Stimulated activated CD4-positive, alpha-beta T cell treated with anti-CD3 and anti-CD28 coated beads, Interleukin-1b, Interleukin-23, amount 100 ng/mL, for 48 hours (primary cell): Measurements from ENCODE around the gene DHRS3.
"Not testable (repeated sequence)": the region's sequence is repeated elsewhere in the genome, so short reads cannot be mapped to it uniquely, and the experiment has no call there.

Source experiments
- DNase-seq: peaks from one replicate; pipeline ENCODE4 v3.0.0-alpha.2; 2020

Gene DHRS3

GRCh38 chr1:12617901-12618660 lies at the start of gene DHRS3:
TSS of gene DHRS3 (minus strand) at chr1:12618210. CDS start at chr1:12617348, 862 bp downstream.
- peak; percentile 66 for DNase-seq

- no peak for DNase-seq
Observed at GRCh38 chr1:12666141-12666735, 48.2 kb upstream of the DHRS3 start.

- DNase-seq = no peak
Observed at GRCh38 chr1:12665511-12665910, 47.5 kb upstream of the DHRS3 start.

- DNase-seq = no peak
Observed at GRCh38 chr1:12662556-12662955, 44.5 kb upstream of the DHRS3 start.

- DNase-seq = no peak
Observed at GRCh38 chr1:12661606-12662219, 43.7 kb upstream of the DHRS3 start.

- DNase-seq = peak; percentile 66
Observed at GRCh38 chr1:12658531-12659453, 40.8 kb upstream of the DHRS3 start.

- DNase-seq = not testable (repeated sequence)
Observed at GRCh38 chr1:12657885-12658512, 40.0 kb upstream of the DHRS3 start.

GRCh38 chr1:12657060-12657884 lies 39.3 kb upstream of the DHRS3 start:
- no peak for DNase-seq

GRCh38 chr1:12656575-12656974 lies 38.6 kb upstream of the DHRS3 start:
- no peak for DNase-seq

- DNase-seq = no peak
Observed at GRCh38 chr1:12654657-12655056, 36.6 kb upstream of the DHRS3 start.

GRCh38 chr1:12654004-12654567 lies 36.1 kb upstream of the DHRS3 start:
- DNase-seq = no peak

- no peak for DNase-seq
Observed at GRCh38 chr1:12649971-12650421, 32.0 kb upstream of the DHRS3 start.

GRCh38 chr1:12648741-12649140 lies 30.7 kb upstream of the DHRS3 start:
- DNase-seq = no peak

- DNase-seq = not testable (repeated sequence)
Observed at GRCh38 chr1:12645401-12645800, 27.4 kb upstream of the DHRS3 start.

GRCh38 chr1:12644829-12645228 lies 26.8 kb upstream of the DHRS3 start:
- DNase-seq = no peak

GRCh38 chr1:12644237-12644636 lies 26.2 kb upstream of the DHRS3 start:
- DNase-seq = no peak

GRCh38 chr1:12643785-12644184 lies 25.8 kb upstream of the DHRS3 start, which contains the start of gene AADACL4:
TSS of gene AADACL4 (plus strand) at chr1:12644085. CDS start at chr1:12644547, 462 bp downstream.
- DNase-seq = no peak

GRCh38 chr1:12643079-12643478 lies 25.1 kb upstream of the DHRS3 start:
- no peak for DNase-seq

- DNase-seq = no peak
Observed at GRCh38 chr1:12640958-12641272, 22.9 kb upstream of the DHRS3 start.

- no peak for DNase-seq
Observed at GRCh38 chr1:12640237-12640957, 22.4 kb upstream of the DHRS3 start.

- DNase-seq = no peak
Observed at GRCh38 chr1:12637693-12638092, 19.7 kb upstream of the DHRS3 start.
